ENCODE data around the gene SIPA1L3.

DNA sequence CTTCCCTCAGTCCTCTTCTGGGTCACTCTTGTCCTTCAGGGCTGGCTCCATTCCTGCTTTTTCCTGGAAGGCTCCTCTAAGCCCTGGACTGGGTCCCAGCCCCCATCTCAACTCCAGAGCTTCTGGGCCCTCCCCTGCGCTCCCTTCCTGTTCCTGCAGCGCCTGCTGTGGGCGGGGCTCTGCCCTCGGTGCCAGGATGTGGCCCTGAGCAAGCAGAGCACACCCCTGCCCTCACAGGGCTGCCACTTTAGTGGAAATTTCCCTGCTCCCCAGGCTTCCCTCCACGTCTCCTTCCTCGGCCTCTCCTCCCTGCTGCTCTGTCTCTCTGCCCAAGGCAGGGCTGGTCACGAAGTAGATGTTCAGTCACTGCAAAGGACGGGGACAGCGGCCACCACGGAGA lies 288.2 kb downstream of the SIPA1L3 start:
- TF ChIP-seq EP300 (IDR thresholded peaks at IDR 0.05) (no peak), POLR2AphosphoS5 (IDR thresholded peaks at IDR 0.05) (no peak), POLR2A (IDR thresholded peaks at IDR 0.05) (no peak)
- TF ChIP-seq, protein P1, sequence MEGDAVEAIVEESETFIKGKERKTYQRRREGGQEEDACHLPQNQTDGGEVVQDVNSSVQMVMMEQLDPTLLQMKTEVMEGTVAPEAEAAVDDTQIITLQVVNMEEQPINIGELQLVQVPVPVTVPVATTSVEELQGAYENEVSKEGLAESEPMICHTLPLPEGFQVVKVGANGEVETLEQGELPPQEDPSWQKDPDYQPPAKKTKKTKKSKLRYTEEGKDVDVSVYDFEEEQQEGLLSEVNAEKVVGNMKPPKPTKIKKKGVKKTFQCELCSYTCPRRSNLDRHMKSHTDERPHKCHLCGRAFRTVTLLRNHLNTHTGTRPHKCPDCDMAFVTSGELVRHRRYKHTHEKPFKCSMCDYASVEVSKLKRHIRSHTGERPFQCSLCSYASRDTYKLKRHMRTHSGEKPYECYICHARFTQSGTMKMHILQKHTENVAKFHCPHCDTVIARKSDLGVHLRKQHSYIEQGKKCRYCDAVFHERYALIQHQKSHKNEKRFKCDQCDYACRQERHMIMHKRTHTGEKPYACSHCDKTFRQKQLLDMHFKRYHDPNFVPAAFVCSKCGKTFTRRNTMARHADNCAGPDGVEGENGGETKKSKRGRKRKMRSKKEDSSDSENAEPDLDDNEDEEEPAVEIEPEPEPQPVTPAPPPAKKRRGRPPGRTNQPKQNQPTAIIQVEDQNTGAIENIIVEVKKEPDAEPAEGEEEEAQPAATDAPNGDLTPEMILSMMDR (IDR thresholded peaks at IDR 0.05), result no peak

Measured in upper lobe of left lung (tissue), 4 donors.